Suprapubic skin (tissue), 4 donors: ENCODE data around the gene PDE4D.

Experiments
- POLR2A ChIP-seq, 2 donors: fragments of 450-650 bp; IDR thresholded peaks; one replicate each; pipeline ENCODE4 v1.6.1; 2017; ENCODE audit warnings: antibody characterized with exemption in 2 of 2, mild to moderate bottlenecking in 2 of 2, moderate library complexity in 2 of 2
- POLR2AphosphoS5 ChIP-seq, 3 donors: sonication (generic); formaldehyde crosslinking; IDR thresholded peaks; one replicate each; pipeline ENCODE4 v1.6.1; 2017; ENCODE audit warnings: antibody characterized with exemption in 3 of 3
- TF ChIP-seq, protein P1 (sequence below), 2 donors: fragments of 200-600 bp in 1 of 2; fragments of 450-650 bp in 1 of 2; sonication (generic) in 1 of 2; IDR thresholded peaks; one replicate each; pipeline ENCODE4 v1.5.1; 2016 to 2019; ENCODE audit warnings: antibody characterized with exemption in 2 of 2, mild to moderate bottlenecking in 1 of 2, moderate library complexity in 1 of 2

DNA sequence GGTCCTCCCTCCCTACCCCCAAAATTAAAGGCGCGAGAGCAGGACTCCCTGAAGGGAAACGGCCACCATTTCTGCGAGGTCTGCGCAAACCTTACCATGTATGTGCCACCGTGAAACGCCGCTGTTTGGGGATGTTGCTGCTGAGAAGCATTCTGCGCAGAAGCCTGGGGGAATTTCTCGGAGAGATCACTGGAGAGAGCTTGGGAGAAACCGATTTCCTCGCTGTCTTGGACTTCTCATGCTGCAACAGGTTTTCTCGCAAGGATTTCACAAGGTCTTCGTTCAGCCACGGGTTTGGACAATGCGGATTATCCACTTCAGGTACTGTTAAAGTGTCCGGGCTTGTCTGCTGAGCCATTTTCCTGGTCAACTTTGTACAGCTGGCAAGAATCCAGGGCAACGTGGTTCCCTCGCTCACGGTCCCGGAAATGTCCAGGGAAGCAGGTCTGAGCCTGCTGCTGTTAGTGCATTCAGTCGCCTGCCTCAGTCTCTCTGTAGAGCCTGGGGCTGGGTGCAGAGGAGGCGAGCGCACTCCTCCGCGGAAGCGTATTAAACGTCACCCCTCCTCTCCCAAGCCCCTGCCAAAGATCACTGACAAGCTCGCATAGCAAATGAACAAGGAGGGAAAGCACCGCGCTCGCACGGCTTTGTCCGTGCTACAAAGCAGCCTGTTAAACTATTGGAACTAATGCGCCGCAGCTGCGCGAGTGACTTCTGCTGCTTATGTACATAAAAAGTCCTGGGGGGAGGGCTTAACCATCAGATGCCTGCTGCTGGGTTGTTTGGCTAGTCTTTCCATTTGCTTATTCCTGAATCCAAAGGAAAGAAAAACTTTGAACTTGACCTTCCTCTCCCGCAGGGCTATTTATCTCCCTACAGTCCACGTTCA lies 125.1 kb downstream of the PDE4D start:
- TF ChIP-seq, protein P1, sequence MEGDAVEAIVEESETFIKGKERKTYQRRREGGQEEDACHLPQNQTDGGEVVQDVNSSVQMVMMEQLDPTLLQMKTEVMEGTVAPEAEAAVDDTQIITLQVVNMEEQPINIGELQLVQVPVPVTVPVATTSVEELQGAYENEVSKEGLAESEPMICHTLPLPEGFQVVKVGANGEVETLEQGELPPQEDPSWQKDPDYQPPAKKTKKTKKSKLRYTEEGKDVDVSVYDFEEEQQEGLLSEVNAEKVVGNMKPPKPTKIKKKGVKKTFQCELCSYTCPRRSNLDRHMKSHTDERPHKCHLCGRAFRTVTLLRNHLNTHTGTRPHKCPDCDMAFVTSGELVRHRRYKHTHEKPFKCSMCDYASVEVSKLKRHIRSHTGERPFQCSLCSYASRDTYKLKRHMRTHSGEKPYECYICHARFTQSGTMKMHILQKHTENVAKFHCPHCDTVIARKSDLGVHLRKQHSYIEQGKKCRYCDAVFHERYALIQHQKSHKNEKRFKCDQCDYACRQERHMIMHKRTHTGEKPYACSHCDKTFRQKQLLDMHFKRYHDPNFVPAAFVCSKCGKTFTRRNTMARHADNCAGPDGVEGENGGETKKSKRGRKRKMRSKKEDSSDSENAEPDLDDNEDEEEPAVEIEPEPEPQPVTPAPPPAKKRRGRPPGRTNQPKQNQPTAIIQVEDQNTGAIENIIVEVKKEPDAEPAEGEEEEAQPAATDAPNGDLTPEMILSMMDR (IDR thresholded peaks at IDR 0.05), result no peak
- TF ChIP-seq POLR2AphosphoS5 (IDR thresholded peaks at IDR 0.05) (no peak), POLR2A (IDR thresholded peaks at IDR 0.05) (no peak)
